Colonic mucosa (tissue), 4 donors: ENCODE data around the gene ATP6V0C. TPM values are rescaled to one million over a fixed set of nuclear protein-coding genes. Genes with fewer than 3 reads are reported as not detected.
A peak's percentile ranks its signal among the peaks of the same experiment; 100 is the strongest.
"Not testable (repeated sequence)": the region's sequence is repeated elsewhere in the genome, so short reads cannot be mapped to it uniquely, and the experiment has no call there.

Experiments
- DNase-seq: peaks from one replicate; pipeline ENCODE4 v3.0.0-alpha.2; 2020
- H3K27ac ChIP-seq: fragments of 200-600 bp; one replicate; pipeline ENCODE4 v1.8.0; 2021
- H3K27me3 ChIP-seq: fragments of 200-600 bp; one replicate; pipeline ENCODE4 v1.8.0; 2021
- H3K36me3 ChIP-seq: fragments of 200-600 bp; one replicate; pipeline ENCODE4 v1.8.0; 2021
- H3K4me1 ChIP-seq: fragments of 200-600 bp; one replicate; pipeline ENCODE4 v1.8.0; 2021; ENCODE audit warnings: mild to moderate bottlenecking
- H3K4me3 ChIP-seq: fragments of 200-600 bp; one replicate; pipeline ENCODE4 v1.8.0; 2021
- H3K9ac ChIP-seq, 2 donors: one replicate each; pipeline ENCODE4 v1.7.0; 2013; ENCODE audit warnings: control low read depth in 2 of 2, low read depth in 2 of 2, low read length in 2 of 2
- H3K9me3 ChIP-seq: fragments of 200-600 bp; one replicate; pipeline ENCODE4 v1.8.0; 2021
- intact Hi-C: fragments of 100-400 bp; cut with DNase I; formaldehyde crosslinking; loops from one replicate; pipeline ENCODE4 v1.14.1; 2022
- total RNA-seq, 2 donors: library from RNA; stranded (reverse); fragmentation: NEBNext Ultra II Directional in 1 of 2; extraction: Animal tissue kit (Norgen Biotek cat#: 25700) in 1 of 2; gene quantifications; one replicate each; pipeline ENCODE4 v1.2.1, GENCODE V29; 2021
- TF ChIP-seq, protein P1 (sequence below): fragments of 200-600 bp; IDR thresholded peaks from one replicate; pipeline ENCODE4 v1.8.0; 2022; ENCODE audit warnings: antibody characterized with exemption, mild to moderate bottlenecking
- donor health status: healthy.
- donor health status: DM: no; HTN: no; CAD: no.
- donor health status: DM: no; HTN: no; CAD: no.

Gene ATP6V0C
- total RNA-seq, 2 donors from 2014 or later, result 240 to 336 TPM

DNA sequence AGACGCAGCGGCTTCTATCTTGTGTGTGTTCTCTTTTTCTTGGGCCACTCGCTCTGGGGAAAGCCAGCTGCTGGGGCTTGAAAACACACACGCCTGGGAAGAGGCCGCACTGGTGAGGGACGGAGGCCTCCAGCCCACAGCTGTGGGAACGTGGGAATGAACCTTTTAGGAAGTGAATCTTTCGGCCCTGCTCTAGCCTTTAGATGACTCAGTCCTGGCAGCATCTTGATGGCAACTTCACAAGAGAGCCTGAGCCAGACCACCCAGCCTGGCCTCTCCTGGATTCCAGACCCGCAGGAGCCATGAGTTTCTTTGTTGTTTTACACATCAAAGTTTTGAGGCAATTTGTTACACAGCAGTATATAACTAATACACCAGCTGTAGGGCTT lies 21.9 kb downstream of the ATP6V0C start:
- H3K4me3 ChIP-seq, result no peak overlapping the region
- H3K27ac ChIP-seq, result peak overlapping the region; percentile 92
- H3K36me3 ChIP-seq, result no peaks in the 10 kb centered on the region
- H3K9me3 ChIP-seq, result no peaks in the 10 kb centered on the region
- no peak overlapping the region for H3K9ac ChIP-seq
- H3K27me3 ChIP-seq, result no peaks in the 10 kb centered on the region
- peaks cover 18% of the 10 kb centered on the region for H3K4me1 ChIP-seq
- TF ChIP-seq, protein P1, sequence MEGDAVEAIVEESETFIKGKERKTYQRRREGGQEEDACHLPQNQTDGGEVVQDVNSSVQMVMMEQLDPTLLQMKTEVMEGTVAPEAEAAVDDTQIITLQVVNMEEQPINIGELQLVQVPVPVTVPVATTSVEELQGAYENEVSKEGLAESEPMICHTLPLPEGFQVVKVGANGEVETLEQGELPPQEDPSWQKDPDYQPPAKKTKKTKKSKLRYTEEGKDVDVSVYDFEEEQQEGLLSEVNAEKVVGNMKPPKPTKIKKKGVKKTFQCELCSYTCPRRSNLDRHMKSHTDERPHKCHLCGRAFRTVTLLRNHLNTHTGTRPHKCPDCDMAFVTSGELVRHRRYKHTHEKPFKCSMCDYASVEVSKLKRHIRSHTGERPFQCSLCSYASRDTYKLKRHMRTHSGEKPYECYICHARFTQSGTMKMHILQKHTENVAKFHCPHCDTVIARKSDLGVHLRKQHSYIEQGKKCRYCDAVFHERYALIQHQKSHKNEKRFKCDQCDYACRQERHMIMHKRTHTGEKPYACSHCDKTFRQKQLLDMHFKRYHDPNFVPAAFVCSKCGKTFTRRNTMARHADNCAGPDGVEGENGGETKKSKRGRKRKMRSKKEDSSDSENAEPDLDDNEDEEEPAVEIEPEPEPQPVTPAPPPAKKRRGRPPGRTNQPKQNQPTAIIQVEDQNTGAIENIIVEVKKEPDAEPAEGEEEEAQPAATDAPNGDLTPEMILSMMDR, result no peak
- intact Hi-C loops, result no loop called here
- peak; percentile 38 for DNase-seq

DNA sequence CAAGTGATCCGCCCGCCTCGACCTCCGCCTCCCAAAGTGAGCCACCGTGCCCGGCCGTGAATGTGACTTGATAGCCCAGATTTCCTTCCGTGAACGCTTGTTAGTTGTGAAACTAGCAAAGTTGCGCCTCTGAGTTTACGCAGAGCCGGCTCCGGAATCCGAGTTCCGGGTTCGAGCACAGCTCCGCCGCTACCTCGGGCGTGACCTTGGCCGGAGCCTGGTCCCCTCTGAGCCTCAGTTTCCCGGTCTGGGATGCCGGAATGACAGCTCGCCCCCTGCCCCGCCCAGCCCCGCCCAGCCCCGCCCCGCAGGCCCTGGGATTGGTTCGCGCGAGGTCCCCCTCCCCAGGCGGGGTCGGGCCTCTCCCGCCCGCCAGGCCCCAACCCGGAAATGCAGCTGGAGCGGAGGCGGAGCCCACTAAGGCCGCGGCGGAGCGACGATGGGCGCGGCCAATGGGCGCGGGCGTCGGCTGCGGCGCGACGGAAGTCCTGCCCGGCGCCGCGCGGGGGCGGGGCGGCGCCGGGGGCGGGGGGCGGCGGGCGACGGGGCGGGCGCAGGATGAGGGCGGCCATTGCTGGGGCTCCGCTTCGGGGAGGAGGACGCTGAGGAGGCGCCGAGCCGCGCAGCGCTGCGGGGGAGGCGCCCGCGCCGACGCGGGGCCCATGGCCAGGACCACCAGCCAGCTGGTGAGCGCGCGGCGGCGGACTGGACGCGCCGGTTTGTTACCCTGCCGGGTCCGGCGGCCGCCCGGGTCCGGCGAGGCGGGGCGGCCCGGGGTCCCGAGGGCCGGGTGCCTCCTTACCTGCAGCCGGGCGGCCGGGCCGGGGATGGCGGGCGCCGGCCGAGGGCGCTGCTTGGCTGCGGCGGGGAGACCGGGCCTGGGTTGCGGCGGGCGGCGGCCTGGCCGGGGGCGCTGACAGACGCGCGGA lies 24.0 kb downstream of the ATP6V0C start, which contains the start of gene PDPK1:
PDPK1 (plus strand) TSS at position 571 of the 929 bp plus-strand sequence; CDS start at position 663, 92 bp downstream.
- Histone ChIP-seq H3K9me3 (no peaks in the 10 kb centered on the region), H3K4me1 (peaks cover 25% of the 10 kb centered on the region), H3K36me3 (no peaks in the 10 kb centered on the region), H3K9ac (peak within 1 kb of the TSS; percentile 68 to 90), H3K4me3 (peak within 1 kb of the TSS; percentile 51), H3K27ac (peak within 1 kb of the TSS; percentile 92), H3K27me3 (no peaks in the 10 kb centered on the region)
- intact Hi-C loops, result no loop called here
- DNase-seq, result peak; percentile 92
- TF ChIP-seq, protein P1, result no peak

DNA sequence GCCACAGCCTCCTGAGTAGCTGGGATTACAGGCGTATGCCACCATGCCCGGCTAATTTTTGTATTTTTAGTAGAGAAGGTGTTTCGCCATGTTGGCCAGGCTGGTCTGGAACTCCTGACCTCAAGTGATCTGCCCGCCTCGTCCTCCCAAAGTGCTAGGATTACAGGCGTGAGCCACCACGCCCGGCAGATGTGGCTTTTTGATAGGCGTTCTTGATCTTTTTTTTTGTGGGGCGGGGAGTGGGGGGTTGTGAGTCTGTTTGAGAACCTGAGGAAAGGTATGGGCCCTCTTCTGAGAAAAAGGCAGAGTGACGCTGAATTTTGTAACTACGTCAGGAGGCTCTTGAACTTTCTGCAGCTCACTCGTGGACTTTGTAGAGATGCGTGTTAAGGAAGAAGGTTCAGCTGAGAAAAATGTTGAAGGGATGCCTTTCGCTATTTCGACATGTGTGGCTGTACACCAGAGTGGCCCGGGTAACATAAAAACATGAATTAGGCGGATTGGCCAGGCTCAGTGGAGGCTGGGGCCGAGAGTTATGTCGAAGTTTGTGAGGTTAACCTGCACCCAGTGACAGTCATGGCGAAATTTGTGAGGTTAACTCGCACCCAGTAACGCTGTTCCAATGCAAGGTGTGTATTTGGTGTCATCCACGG lies 25.6 kb downstream of the ATP6V0C start:
- H3K9me3 ChIP-seq, H3K9ac ChIP-seq, H3K36me3 ChIP-seq, intact Hi-C loops, H3K27ac ChIP-seq, H3K27me3 ChIP-seq, DNase-seq: not testable (repeated sequence)
- peaks cover 25% of the 10 kb centered on the region for H3K4me1 ChIP-seq
- H3K4me3 ChIP-seq, result peak overlapping the region; percentile 37

DNA sequence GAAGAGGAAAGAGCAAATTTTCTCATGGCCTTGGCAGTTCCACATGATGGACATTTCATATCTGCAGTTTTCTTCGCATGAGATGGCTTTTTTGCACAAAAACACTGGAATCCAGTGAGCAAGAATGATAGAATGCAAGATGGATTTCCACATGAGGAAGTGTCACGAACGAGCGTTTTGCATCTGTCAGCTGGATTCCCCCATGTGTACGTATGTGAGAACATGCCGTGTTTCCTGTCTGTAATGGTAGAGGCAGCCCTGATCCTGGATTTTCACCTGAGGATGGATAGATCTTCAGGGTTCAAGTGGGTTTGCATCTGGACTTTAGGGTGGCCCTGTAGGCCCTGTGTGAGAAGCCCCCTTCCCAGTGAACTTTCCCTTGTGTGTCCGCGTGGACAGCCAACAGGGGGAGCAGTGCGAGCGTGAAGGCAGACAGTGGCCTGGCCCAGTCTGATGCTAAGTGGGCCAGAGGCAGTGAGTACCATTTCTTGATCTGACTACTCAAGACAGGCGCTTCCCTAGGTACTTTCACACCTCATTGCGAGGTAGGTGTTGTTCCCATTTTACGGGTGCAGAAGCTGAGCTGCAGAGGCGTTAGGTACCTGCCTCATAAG lies 26.2 kb downstream of the ATP6V0C start:
- intact Hi-C loops, H3K4me3 ChIP-seq, H3K27me3 ChIP-seq, H3K9me3 ChIP-seq, H3K36me3 ChIP-seq, H3K9ac ChIP-seq, H3K27ac ChIP-seq: not testable (repeated sequence)
- TF ChIP-seq, protein P1, result peak; percentile 15
- peak; percentile 31 for DNase-seq
- H3K4me1 ChIP-seq, result peaks cover 25% of the 10 kb centered on the region

DNA sequence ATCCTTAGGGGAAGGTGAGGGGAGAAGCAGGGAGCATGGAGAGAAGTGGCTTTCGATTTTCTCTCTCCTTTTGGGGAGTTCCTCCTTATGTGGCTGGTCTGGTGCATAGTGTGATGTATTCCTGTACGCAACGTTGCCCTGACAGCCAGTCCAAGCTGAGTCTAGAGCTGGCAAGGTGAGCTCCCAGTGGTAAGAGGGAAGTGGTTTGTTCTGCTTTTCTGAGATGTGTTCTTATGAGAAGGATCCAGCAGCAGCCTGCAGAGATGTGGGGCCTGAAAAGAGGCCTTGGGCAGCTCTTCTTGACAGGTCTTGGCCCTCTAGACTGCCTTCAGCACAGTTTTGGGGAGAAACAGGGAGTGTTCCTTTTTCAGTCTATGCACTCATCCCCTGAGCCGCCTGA lies 27.2 kb downstream of the ATP6V0C start:
- Histone ChIP-seq H3K4me1 (peaks cover 25% of the 10 kb centered on the region), H3K9ac (peak overlapping the region in 1 of 2 donors; percentile 34)
- H3K27me3 ChIP-seq, H3K9me3 ChIP-seq, H3K36me3 ChIP-seq, H3K27ac ChIP-seq, DNase-seq, intact Hi-C loops, H3K4me3 ChIP-seq: not testable (repeated sequence)

DNA sequence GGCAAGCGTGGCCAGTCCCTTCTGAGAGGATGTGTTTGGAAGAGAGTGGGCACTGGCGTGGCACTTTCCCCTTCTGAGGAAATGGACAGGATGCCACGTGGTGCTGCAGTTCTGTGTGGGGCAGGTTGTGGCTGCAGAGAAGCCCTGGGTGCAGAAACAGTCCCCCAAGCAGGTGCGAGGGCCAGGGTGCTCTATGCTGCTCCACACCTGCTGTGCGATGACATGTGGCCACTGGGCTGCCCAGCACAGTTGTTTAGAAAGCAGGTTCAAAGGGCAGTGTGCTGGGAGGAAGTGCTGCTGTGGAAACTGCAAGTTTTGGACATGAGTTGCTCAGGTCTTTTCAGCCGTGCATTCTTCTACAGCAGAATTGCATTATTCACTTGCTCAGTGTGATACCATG lies 27.7 kb downstream of the ATP6V0C start:
- H3K36me3 ChIP-seq, H3K27me3 ChIP-seq, H3K4me3 ChIP-seq, H3K27ac ChIP-seq, H3K9me3 ChIP-seq, intact Hi-C loops: not testable (repeated sequence)
- peak; percentile 64 for DNase-seq
- Histone ChIP-seq H3K9ac (peak overlapping the region in 1 of 2 donors; percentile 34), H3K4me1 (peaks cover 21% of the 10 kb centered on the region)

DNA sequence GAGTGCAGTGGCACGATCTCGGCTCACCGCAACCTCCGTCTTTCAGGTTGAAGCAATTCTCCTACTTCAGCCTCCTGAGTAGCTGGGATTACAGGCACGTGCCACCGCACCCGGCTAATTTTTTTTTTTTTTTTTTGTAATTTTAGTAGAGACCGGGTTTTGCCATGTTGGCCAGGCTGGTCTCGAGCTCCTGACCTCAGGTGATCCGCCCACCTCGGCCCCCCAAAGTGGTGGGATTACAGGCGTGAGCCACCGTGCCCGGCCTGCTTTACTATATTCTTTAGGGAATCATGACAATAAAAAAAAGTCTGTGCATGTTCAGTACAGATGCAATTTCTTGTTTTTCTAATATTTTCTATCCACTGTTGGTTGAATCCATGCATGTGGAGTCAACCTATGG lies 30.0 kb downstream of the ATP6V0C start:
- H3K27me3 ChIP-seq, H3K36me3 ChIP-seq, H3K9ac ChIP-seq, H3K4me3 ChIP-seq, H3K27ac ChIP-seq, DNase-seq, H3K9me3 ChIP-seq, intact Hi-C loops: not testable (repeated sequence)
- peaks cover 15% of the 10 kb centered on the region for H3K4me1 ChIP-seq

DNA sequence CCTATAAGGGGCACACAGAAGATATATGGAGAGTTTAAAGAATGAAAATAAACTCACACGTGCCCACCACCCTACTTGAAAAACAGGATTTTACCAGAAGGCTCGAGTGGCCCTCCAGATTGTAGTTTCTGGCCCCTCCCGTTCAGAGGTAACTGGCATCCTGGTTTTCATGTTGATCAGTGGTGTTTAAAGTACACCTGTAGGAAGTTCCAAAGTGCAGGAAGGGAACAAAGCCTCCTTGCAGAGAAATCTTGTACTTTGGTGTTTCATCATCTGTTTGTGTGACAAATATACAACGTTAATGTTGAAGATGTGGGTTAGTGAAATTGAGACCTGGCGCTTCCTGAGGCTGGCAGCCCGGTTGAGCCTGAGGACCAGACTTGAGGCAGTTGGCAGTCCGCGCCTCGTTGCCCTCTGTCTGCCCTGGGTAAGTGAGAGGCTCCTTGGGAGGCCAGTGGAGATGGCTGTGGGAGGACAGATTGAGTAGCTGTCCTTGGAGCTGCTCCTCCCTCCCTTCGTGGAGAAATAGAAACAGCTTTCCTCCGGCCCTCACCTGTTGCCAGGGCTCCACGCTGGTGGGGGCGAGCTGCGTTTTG lies 36.6 kb downstream of the ATP6V0C start:
- H3K9ac ChIP-seq, H3K9me3 ChIP-seq, H3K27me3 ChIP-seq, intact Hi-C loops, H3K4me3 ChIP-seq, H3K4me1 ChIP-seq, H3K27ac ChIP-seq, H3K36me3 ChIP-seq, DNase-seq: not testable (repeated sequence)

DNA sequence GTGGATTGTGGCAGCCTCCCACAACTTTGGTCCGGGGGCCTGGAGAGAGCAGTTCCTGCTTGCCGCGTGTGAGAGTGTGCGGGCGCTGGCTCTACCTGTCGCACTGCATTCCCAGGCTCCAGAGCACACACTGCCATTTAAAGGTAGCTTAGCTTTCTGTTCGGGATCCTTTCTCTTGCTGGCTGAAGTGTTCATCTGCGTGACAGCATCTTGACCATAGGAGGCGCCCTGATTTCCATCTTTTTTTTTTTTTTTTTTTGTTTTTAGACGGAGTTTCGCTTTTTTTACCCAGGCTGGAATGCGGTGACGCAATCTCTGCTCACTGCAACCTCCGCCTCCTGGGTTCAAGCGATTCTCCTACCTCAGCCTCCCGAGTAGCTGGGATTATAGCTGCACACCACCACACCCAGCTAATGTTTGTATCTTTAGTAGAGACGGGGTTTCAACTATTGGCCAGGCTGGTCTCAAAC lies 37.7 kb downstream of the ATP6V0C start:
- not testable (repeated sequence) for DNase-seq, H3K9ac ChIP-seq, H3K27ac ChIP-seq

More for the DNA sequence above, 37.7 kb downstream of the ATP6V0C start:
- H3K4me3 ChIP-seq, H3K4me1 ChIP-seq, H3K9me3 ChIP-seq, H3K27me3 ChIP-seq, H3K36me3 ChIP-seq, intact Hi-C loops: not testable (repeated sequence)
